Ovary (tissue), 3 donors: ENCODE measurements around the gene CCDC50.

ENCODE experiments used
- CTCF ChIP-seq, 3 donors: fragments of 450-650 bp in 2 of 3; fragments of 200-600 bp in 1 of 3; IDR thresholded peaks; one replicate each; pipeline versions ENCODE4 v1.5.1 to v1.8.0; 2016 to 2022; ENCODE audit warnings: antibody characterized with exemption in 3 of 3, mild to moderate bottlenecking in 1 of 3
- EP300 ChIP-seq: sonication (generic); formaldehyde crosslinking; IDR thresholded peaks from one replicate; pipeline ENCODE4 v1.6.1; 2017; ENCODE audit warnings: antibody characterized with exemption
- donor health status: DM: no; HTN: no; CAD: no.

- no peak for TF ChIP-seq CTCF (IDR thresholded peaks at IDR 0.05)
- TF ChIP-seq EP300: no peak
Observed at GRCh38 chr3:191357909-191358308, 28.7 kb downstream of the CCDC50 start.
